Measurements from ENCODE around the gene CASP1. TPM values are rescaled to one million over a fixed set of nuclear protein-coding genes. Genes with fewer than 3 reads are reported as not detected.
"Not testable (repeated sequence)": the region's sequence is repeated elsewhere in the genome, so short reads cannot be mapped to it uniquely, and the experiment has no call there.

The CASP1 gene
- total RNA-seq, 4 donors from 2014 or later: 8.2 to 41.9 (median 16.6) TPM

DNA sequence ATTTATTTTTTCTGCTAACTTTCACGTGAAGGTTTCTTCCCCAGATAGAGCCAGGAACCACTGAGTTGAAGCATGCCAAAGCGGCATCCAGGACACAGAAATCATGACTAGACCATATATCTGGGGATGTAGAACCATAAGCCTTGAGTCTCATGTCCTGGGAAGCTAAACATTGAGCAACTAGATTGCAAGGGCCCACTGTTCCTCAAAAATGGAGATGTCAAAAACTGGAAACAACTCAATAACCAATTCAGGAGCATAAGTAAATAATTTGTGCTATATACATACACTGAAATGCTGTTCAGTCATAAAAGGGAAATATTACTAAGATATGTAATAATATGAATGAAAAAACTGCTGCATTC lies 39.2 kb upstream of the CASP1 start:
- no peak overlapping the region for H3K27ac ChIP-seq
- H3K36me3 ChIP-seq: no peaks in the 10 kb centered on the region
- no peaks in the 10 kb centered on the region for H3K27me3 ChIP-seq
- in situ Hi-C loops (cut with MboI; ENCODE audit: low pct_ligation_motif_present in 1 of 4, low pct_unique_long_range_greater_than_20kb in 1 of 4, low sequenced_read_pairs in 3 of 4) (no loop called here), intact Hi-C loops (cut with DNase I; ENCODE audit: low total_unique reads) (no loop called here)
- H3K9me3 ChIP-seq: no peaks in the 10 kb centered on the region
- no peak for DNase-seq
- WGBS, 2 donors (ENCODE audit: low coverage in 1 of 2): 91 to 94% methylated on average over 2 of the region's 2 CpGs
- no peak for TF ChIP-seq CTCF (IDR thresholded peaks at IDR 0.05)
- TF ChIP-seq POLR2AphosphoS5 (IDR thresholded peaks at IDR 0.05): no peak
- no peak for TF ChIP-seq POLR2A (IDR thresholded peaks at IDR 0.05)
- TF ChIP-seq EP300 (IDR thresholded peaks at IDR 0.05; ENCODE audit: low read depth): no peak
- no peak overlapping the region for H3K4me3 ChIP-seq
- peaks cover 0 to 4% (median 0%) of the 10 kb centered on the region in 4 donors for H3K4me1 ChIP-seq

DNA sequence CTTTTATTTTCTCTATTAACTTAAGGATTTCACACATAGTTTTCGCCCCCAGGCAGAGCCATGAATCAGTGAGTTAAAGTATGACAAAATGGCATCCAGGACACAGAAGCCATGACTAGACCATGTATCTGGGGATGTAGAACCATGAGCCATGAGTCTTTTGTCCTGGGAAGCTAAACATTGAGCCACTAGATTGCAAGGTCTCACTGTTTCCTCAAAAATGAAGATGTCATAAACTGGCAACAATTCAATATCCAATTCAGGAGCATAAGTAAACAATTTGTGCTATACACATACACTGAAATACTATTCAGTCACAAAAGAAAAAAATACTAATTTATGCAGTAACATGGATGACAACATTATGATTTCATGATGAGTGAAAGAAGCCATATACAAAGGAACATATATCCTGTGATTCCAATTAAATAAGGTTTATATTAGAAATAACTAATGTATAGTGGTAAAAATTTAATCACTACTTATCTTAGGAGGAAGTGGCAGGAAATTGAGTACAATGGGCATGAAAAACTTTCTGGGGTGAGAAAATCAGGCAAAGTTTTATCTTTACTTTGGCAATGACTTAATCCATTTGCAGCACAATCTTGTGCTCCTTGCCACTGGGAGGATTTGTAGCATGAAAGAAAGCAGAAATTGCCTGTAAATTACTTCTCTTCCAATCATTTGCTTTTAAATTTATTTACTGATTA lies 38.7 kb upstream of the CASP1 start:
- H3K27ac ChIP-seq: no peak overlapping the region
- H3K27me3 ChIP-seq: no peaks in the 10 kb centered on the region
- H3K4me3 ChIP-seq: no peak overlapping the region
- no peaks in the 10 kb centered on the region for H3K9me3 ChIP-seq
- peaks cover 0 to 4% (median 0%) of the 10 kb centered on the region in 4 donors for H3K4me1 ChIP-seq
- intact Hi-C loops (cut with DNase I; ENCODE audit: low total_unique reads): no loop called here
- TF ChIP-seq POLR2A (IDR thresholded peaks at IDR 0.05) (no peak), CTCF (IDR thresholded peaks at IDR 0.05) (no peak), POLR2AphosphoS5 (IDR thresholded peaks at IDR 0.05) (no peak), EP300 (IDR thresholded peaks at IDR 0.05; ENCODE audit: low read depth) (no peak)
- 89 to 100% methylated on average over 1 of the region's 1 CpG for WGBS, 2 donors (ENCODE audit: low coverage in 1 of 2)
- in situ Hi-C loops (cut with MboI; ENCODE audit: low pct_ligation_motif_present in 1 of 4, low pct_unique_long_range_greater_than_20kb in 1 of 4, low sequenced_read_pairs in 3 of 4): no loop called here
- H3K36me3 ChIP-seq: no peaks in the 10 kb centered on the region
- no peak for DNase-seq

- H3K4me3 ChIP-seq; H3K27me3 ChIP-seq; H3K27ac ChIP-seq; H3K36me3 ChIP-seq; H3K4me1 ChIP-seq; DNase-seq; in situ Hi-C loops (cut with MboI; ENCODE audit: low pct_ligation_motif_present in 1 of 4, low pct_unique_long_range_greater_than_20kb in 1 of 4, low sequenced_read_pairs in 3 of 4); intact Hi-C loops (cut with DNase I; ENCODE audit: low total_unique reads); H3K9me3 ChIP-seq: not testable (repeated sequence)
- 85% methylated on average over 1 of the region's 2 CpGs; no CpG with 5 or more reads in 1 of the 2 donors for WGBS, 2 donors (ENCODE audit: low coverage in 1 of 2)
Measured at GRCh38 chr11:105072080-105072479, 37.1 kb upstream of the CASP1 start.

GRCh38 chr11:105071089-105071732 lies 36.3 kb upstream of the CASP1 start:
- no peak overlapping the region for H3K4me3 ChIP-seq
- WGBS, 2 donors (ENCODE audit: low coverage in 1 of 2): 63 to 64% methylated on average over 4 of the region's 4 CpGs
- no peaks in the 10 kb centered on the region for H3K27me3 ChIP-seq
- no peaks in the 10 kb centered on the region for H3K36me3 ChIP-seq
- peaks cover 0 to 4% (median 0%) of the 10 kb centered on the region in 4 donors for H3K4me1 ChIP-seq
- DNase-seq: no peak
- no peak for TF ChIP-seq EP300 (IDR thresholded peaks at IDR 0.05; ENCODE audit: low read depth)
- TF ChIP-seq POLR2A (IDR thresholded peaks at IDR 0.05): no peak
- H3K9me3 ChIP-seq: no peaks in the 10 kb centered on the region
- H3K27ac ChIP-seq: no peak overlapping the region
- in situ Hi-C loops (cut with MboI; ENCODE audit: low pct_ligation_motif_present in 1 of 4, low pct_unique_long_range_greater_than_20kb in 1 of 4, low sequenced_read_pairs in 3 of 4): no loop called here
- intact Hi-C loops (cut with DNase I; ENCODE audit: low total_unique reads): no loop called here

- Histone ChIP-seq H3K27me3 (no peaks in the 10 kb centered on the region), H3K36me3 (no peaks in the 10 kb centered on the region), H3K9me3 (no peaks in the 10 kb centered on the region), H3K4me3 (no peak overlapping the region), H3K4me1 (peaks cover 0 to 4% (median 0%) of the 10 kb centered on the region in 4 donors), H3K27ac (no peak overlapping the region)
- no peak for DNase-seq
- WGBS, 2 donors (ENCODE audit: low coverage in 1 of 2): 69 to 84% methylated on average over 3 to 4 of the region's 4 CpGs
- in situ Hi-C loops (cut with MboI; ENCODE audit: low pct_ligation_motif_present in 1 of 4, low pct_unique_long_range_greater_than_20kb in 1 of 4, low sequenced_read_pairs in 3 of 4): no loop called here
- TF ChIP-seq CTCF (IDR thresholded peaks at IDR 0.05) (no peak), POLR2AphosphoS5 (IDR thresholded peaks at IDR 0.05) (no peak), EP300 (IDR thresholded peaks at IDR 0.05; ENCODE audit: low read depth) (no peak)
- intact Hi-C loops (cut with DNase I; ENCODE audit: low total_unique reads): no loop called here
Measured at GRCh38 chr11:105070306-105070705, 35.4 kb upstream of the CASP1 start.

GRCh38 chr11:105069749-105070148 lies 34.8 kb upstream of the CASP1 start:
- WGBS, 2 donors (ENCODE audit: low coverage in 1 of 2): 38 to 100% methylated on average over 1 to 2 of the region's 2 CpGs
- H3K36me3 ChIP-seq; H3K27ac ChIP-seq; H3K4me1 ChIP-seq; DNase-seq; H3K4me3 ChIP-seq; intact Hi-C loops (cut with DNase I; ENCODE audit: low total_unique reads); H3K9me3 ChIP-seq; in situ Hi-C loops (cut with MboI; ENCODE audit: low pct_ligation_motif_present in 1 of 4, low pct_unique_long_range_greater_than_20kb in 1 of 4, low sequenced_read_pairs in 3 of 4); H3K27me3 ChIP-seq: not testable (repeated sequence)

- DNase-seq; H3K9me3 ChIP-seq; H3K27me3 ChIP-seq; H3K4me1 ChIP-seq; in situ Hi-C loops (cut with MboI; ENCODE audit: low pct_ligation_motif_present in 1 of 4, low pct_unique_long_range_greater_than_20kb in 1 of 4, low sequenced_read_pairs in 3 of 4); H3K36me3 ChIP-seq; intact Hi-C loops (cut with DNase I; ENCODE audit: low total_unique reads); H3K4me3 ChIP-seq; H3K27ac ChIP-seq: not testable (repeated sequence)
- WGBS, 2 donors (ENCODE audit: low coverage in 1 of 2): 58 to 69% methylated on average over 8 to 9 of the region's 9 CpGs
Measured at GRCh38 chr11:105063245-105063941, 28.4 kb upstream of the CASP1 start.

Measured in transverse colon (tissue), 4 donors.